Endothelial cell of umbilical vein (primary cell): ENCODE results near the gene SERTAD4. TPM values are rescaled to one million over a fixed set of nuclear protein-coding genes. Genes with fewer than 3 reads are reported as not detected.
"Not testable (repeated sequence)": the region's sequence is repeated elsewhere in the genome, so short reads cannot be mapped to it uniquely, and the experiment has no call there.

Experiments used
- BruUV-seq: library from RNA; stranded (reverse); fragments of 400-500 nt; replicated peaks from 2 replicates; lab custom pipeline; 2021; lab: Mats Ljungman, UMichigan
- CTCF ChIA-PET: fragments of 300-600, 350-600 bp; sonication (Branson Sonifier 250); formaldehyde crosslinking; loops from one replicate; lab custom pipeline; 2021; ENCODE audit warnings: antibody characterized with exemption, inconsistent platforms; lab: Charles Lee
- POLR2A ChIA-PET: fragments of 300-600, 350-600 bp; sonication (Branson Sonifier 250); formaldehyde crosslinking; loops from one replicate; lab custom pipeline; 2021; ENCODE audit warnings: antibody characterized with exemption, inconsistent platforms; lab: Charles Lee
- DNase-seq: peaks from one replicate; pipeline ENCODE4 v3.0.0-alpha.2; 2011; ENCODE audit warnings: low read depth, low spot score
- FAIRE-seq: peaks from 2 replicates; lab custom pipeline; 2011; peaks lifted over from hg19 to GRCh38; lab: Jason Lieb, UNC
- H2AFZ ChIP-seq: 2 replicates; pipeline ENCODE4 v1.6.0; 2012; ENCODE audit warnings: low read depth, low read length, control low read depth, inconsistent platforms
- H3K27ac ChIP-seq: 2 replicates; pipeline ENCODE4 v1.5.1; 2011; ENCODE audit warnings: low read depth, mild to moderate bottlenecking, control low read depth, low read length, moderate library complexity; ENCODE audit not compliant: insufficient read depth
- H3K27me3 ChIP-seq, 2 experiments: 2 replicates each; pipeline versions ENCODE4 v1.6.0 to v1.6.1; 2011; ENCODE audit warnings: low read length in 2 of 2, mixed read lengths in 1 of 2; ENCODE audit not compliant: control insufficient read depth in 2 of 2, insufficient read depth in 2 of 2
- H3K36me3 ChIP-seq, 2 experiments: 2 replicates in 1 of 2; 3 replicates in 1 of 2; pipeline ENCODE4 v1.5.1; 2011; ENCODE audit warnings: low read length in 2 of 2, mild to moderate bottlenecking in 1 of 2, moderate library complexity in 1 of 2; ENCODE audit not compliant: control insufficient read depth in 2 of 2, insufficient read depth in 2 of 2; ENCODE audit errors: extremely low read depth in 1 of 2
- H3K4me1 ChIP-seq: 3 replicates; pipeline ENCODE4 v1.5.1; 2011; ENCODE audit warnings: mild to moderate bottlenecking, low read length; ENCODE audit not compliant: control insufficient read depth, insufficient read depth; ENCODE audit errors: extremely low read depth
- H3K4me2 ChIP-seq: 2 replicates; pipeline ENCODE4 v1.6.1; 2011; ENCODE audit warnings: low read length, control low read depth, mixed read lengths; ENCODE audit not compliant: insufficient read depth
- H3K4me3 ChIP-seq, 3 experiments: fragments of 200-600 bp in 1 of 3; sonication (generic), shearing (Covaris generic) in 1 of 3; replicated peaks in 1 of 3; 2 replicates each; pipeline ENCODE4 v1.5.1; 2011 to 2016; ENCODE audit warnings: control low read depth in 3 of 3, low read length in 3 of 3, mild to moderate bottlenecking in 2 of 3, inconsistent platforms in 1 of 3, low read depth in 1 of 3, moderate library complexity in 1 of 3; ENCODE audit not compliant: insufficient read depth in 1 of 3
- H3K79me2 ChIP-seq: 2 replicates; pipeline ENCODE4 v1.6.0; 2012; ENCODE audit warnings: low read length, inconsistent platforms; ENCODE audit not compliant: control insufficient read depth, insufficient read depth
- H3K9ac ChIP-seq: replicated peaks from 2 replicates; pipeline ENCODE3; 2011; ENCODE audit warnings: low read length, control low read depth; ENCODE audit not compliant: insufficient read depth; ENCODE audit errors: extremely low read depth
- H3K9me1 ChIP-seq: replicated peaks from 3 replicates; pipeline ENCODE4 v1.6.0; 2011; ENCODE audit warnings: mild to moderate bottlenecking, low read length; ENCODE audit not compliant: control insufficient read depth, insufficient read depth; ENCODE audit errors: extremely low read depth
- H3K9me3 ChIP-seq: replicated peaks from 2 replicates; pipeline ENCODE4 v1.5.1; 2012; ENCODE audit warnings: low read length, inconsistent platforms; ENCODE audit not compliant: control insufficient read depth, insufficient read depth
- H4K20me1 ChIP-seq: replicated peaks from 2 replicates; pipeline ENCODE3; 2011; ENCODE audit warnings: mild to moderate bottlenecking, low read length; ENCODE audit not compliant: control insufficient read depth, insufficient read depth; ENCODE audit errors: extremely low read depth
- EZH2 ChIP-seq: IDR thresholded peaks from 2 replicates; pipeline ENCODE4 v1.6.1; 2012; ENCODE audit warnings: borderline replicate concordance, low read depth, mild to moderate bottlenecking, moderate library complexity, low read length, inconsistent platforms; ENCODE audit not compliant: severe bottlenecking
- FOS ChIP-seq: IDR thresholded peaks from 2 replicates; pipeline ENCODE4 v1.6.1; 2011; ENCODE audit warnings: mild to moderate bottlenecking, low read length, moderate library complexity, borderline replicate concordance; ENCODE audit not compliant: insufficient read depth
- GATA2 ChIP-seq: IDR thresholded peaks from 2 replicates; pipeline ENCODE4 v1.7.0; 2011; ENCODE audit warnings: low read depth, mild to moderate bottlenecking, moderate library complexity, mixed read lengths, low read length; ENCODE audit not compliant: insufficient read length, insufficient read depth
- JUN ChIP-seq: IDR thresholded peaks from 2 replicates; pipeline ENCODE4 v1.6.1; 2011; ENCODE audit warnings: borderline replicate concordance, low read depth; ENCODE audit not compliant: insufficient read length, insufficient read depth
- MYC ChIP-seq: IDR thresholded peaks from one replicate; pipeline ENCODE4 v1.6.1; 2011; ENCODE audit warnings: mild to moderate bottlenecking, low read depth, low read length
- POLR2A ChIP-seq: IDR thresholded peaks from 2 replicates; pipeline ENCODE4 v1.6.1; 2012; ENCODE audit warnings: low read depth, mild to moderate bottlenecking, control low read depth, low read length
- POLR2AphosphoS5 ChIP-seq: IDR thresholded peaks from 2 replicates; pipeline ENCODE4 v1.6.1; 2012; ENCODE audit warnings: low read depth, mild to moderate bottlenecking, control low read depth, low read length, moderate library complexity; ENCODE audit not compliant: insufficient read depth
- dilution Hi-C: fragments of 300-500 bp; cut with MboI; formaldehyde crosslinking; loops from one replicate; pipeline ENCODE4 v1.15.0; 2019; ENCODE audit warnings: low sequenced_read_pairs; ENCODE audit not compliant: extremely low pct_ligation_motif_present
- intact Hi-C: fragments of 100-400 bp; cut with micrococcal nuclease; formaldehyde crosslinking; loops from one replicate; pipeline ENCODE4 v1.10.0; 2022
- polyA plus RNA-seq, 4 experiments: library from polyadenylated mRNA; depleted of rRNA in 3 of 4; stranded (reverse) in 3 of 4; unstranded in 1 of 4; fragments of >200 nt; gene quantifications; 2 replicates each; pipeline versions ENCODE4 v1.2.1 to v1.2.3, GENCODE V29; 2011 to 2012; ENCODE audit warnings: missing spikeins in 1 of 4
- total RNA-seq: library from RNA; stranded (reverse); gene quantifications from 2 replicates; pipeline ENCODE4 v1.2.3, GENCODE V29; 2021
- TF ChIP-seq, protein P1 (sequence below): IDR thresholded peaks from 2 replicates; pipeline ENCODE4 v1.6.1; 2011; ENCODE audit not compliant: insufficient read depth, insufficient read length
- TF ChIP-seq, protein P2 (sequence below), 2 donors: IDR thresholded peaks; 1 replicate in 1 of 2; 2 replicates in 1 of 2; pipeline ENCODE4 v1.5.1; 2011; ENCODE audit warnings: low read length in 2 of 2, mild to moderate bottlenecking in 2 of 2, moderate library complexity in 2 of 2, control low read depth in 1 of 2, inconsistent platforms in 1 of 2, low read depth in 1 of 2; ENCODE audit not compliant: insufficient read depth in 1 of 2; ENCODE audit errors: extremely low read depth in 1 of 2

SERTAD4 gene
- total and polyA plus RNA-seq, 2 donors (not counting 3 experiments of a cell fraction or from before 2014, with no cell fraction given): 4.0 to 11.3 TPM

DNA sequence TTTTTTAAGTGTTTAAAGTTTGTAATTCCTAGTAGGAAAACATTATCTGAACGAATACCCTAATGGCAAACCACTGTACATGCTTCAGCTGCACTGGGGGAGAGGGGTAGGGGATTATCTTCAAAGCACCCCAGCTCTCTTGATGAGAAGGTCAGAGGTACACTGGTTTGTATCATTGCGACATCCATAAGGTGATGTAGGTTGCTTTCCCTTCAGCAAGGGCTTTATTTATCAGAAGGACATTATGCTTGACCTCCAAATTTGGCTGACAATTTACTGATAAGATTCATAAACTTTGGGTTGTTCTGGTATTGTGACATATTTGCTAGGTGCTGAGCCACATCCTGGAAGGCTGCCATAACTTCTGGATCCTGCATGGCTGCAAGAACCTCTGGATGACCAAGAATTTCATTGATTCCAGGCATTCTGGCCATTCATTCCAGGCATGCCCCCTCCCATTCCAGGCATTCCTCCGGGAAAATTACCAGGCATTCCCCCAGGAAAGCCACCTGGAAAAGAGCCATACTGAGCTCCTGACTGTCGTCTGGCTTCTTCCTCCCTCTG is 32.9 kb downstream of the SERTAD4 start:
- CTCF ChIA-PET: interaction anchor here (0.7 to 1.1 kb wide), 4 partner anchors 10 to 78 kb away, joined by 3 to 5 read pairs (median 4); no protein-coding TSS in a partner anchor
- H3K79me2 ChIP-seq, DNase-seq, H3K4me2 ChIP-seq, FAIRE-seq, H3K36me3 ChIP-seq, H3K27ac ChIP-seq, H3K9me3 ChIP-seq, H3K9ac ChIP-seq, dilution Hi-C loops, H3K4me1 ChIP-seq, H4K20me1 ChIP-seq, H2AFZ ChIP-seq, H3K4me3 ChIP-seq, H3K9me1 ChIP-seq, POLR2A ChIA-PET, BruUV-seq, intact Hi-C loops: not testable (repeated sequence)
- peaks cover 12 to 21% of the 10 kb centered on the region in 2 experiments for H3K27me3 ChIP-seq

DNA sequence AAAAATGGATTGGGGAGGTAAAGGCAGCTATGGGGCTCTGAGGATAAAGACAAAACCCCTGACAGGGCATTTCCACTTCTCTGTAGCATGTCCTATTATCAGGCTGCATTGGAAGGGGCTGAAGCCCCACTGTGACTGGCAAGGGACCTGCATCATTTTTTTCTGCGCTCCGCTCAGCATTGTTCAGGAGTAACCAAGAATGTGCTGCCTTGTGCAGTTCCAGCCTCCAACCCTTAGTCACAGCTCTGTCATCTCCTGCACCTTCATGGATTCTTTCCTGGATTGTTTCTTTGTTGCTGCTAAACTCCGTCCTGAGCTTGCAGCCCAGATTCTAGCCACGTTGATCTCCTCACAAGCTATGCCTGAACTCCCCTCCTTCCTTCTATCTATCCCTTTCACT is 37.4 kb downstream of the SERTAD4 start:
- Histone ChIP-seq H3K27me3 (peaks cover 3% of the 10 kb centered on the region in 2 experiments), H4K20me1 (no peaks in the 10 kb centered on the region), H3K4me3 (no peak overlapping the region), H2AFZ (no peak overlapping the region), H3K4me1 (no peaks in the 10 kb centered on the region), H3K9ac (no peak overlapping the region), H3K4me2 (no peak overlapping the region), H3K9me3 (no peaks in the 10 kb centered on the region), H3K79me2 (no peaks in the 10 kb centered on the region), H3K9me1 (no peaks in the 10 kb centered on the region), H3K27ac (no peak overlapping the region), H3K36me3 (no peaks in the 10 kb centered on the region)
- intact Hi-C loops (no loop called here), dilution Hi-C loops (no loop called here)
- no peak for FAIRE-seq
- CTCF ChIA-PET: no interaction called here
- POLR2A ChIA-PET: no interaction called here
- TF ChIP-seq GATA2: no peak
- no peak for TF ChIP-seq MYC
- TF ChIP-seq POLR2A: no peak
- TF ChIP-seq, protein P1, sequence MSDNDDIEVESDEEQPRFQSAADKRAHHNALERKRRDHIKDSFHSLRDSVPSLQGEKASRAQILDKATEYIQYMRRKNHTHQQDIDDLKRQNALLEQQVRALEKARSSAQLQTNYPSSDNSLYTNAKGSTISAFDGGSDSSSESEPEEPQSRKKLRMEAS: no peak
- TF ChIP-seq POLR2AphosphoS5: no peak
- TF ChIP-seq EZH2: no peak
- no peak for TF ChIP-seq JUN
- no peak for TF ChIP-seq FOS
- TF ChIP-seq, protein P2, sequence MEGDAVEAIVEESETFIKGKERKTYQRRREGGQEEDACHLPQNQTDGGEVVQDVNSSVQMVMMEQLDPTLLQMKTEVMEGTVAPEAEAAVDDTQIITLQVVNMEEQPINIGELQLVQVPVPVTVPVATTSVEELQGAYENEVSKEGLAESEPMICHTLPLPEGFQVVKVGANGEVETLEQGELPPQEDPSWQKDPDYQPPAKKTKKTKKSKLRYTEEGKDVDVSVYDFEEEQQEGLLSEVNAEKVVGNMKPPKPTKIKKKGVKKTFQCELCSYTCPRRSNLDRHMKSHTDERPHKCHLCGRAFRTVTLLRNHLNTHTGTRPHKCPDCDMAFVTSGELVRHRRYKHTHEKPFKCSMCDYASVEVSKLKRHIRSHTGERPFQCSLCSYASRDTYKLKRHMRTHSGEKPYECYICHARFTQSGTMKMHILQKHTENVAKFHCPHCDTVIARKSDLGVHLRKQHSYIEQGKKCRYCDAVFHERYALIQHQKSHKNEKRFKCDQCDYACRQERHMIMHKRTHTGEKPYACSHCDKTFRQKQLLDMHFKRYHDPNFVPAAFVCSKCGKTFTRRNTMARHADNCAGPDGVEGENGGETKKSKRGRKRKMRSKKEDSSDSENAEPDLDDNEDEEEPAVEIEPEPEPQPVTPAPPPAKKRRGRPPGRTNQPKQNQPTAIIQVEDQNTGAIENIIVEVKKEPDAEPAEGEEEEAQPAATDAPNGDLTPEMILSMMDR (IDR thresholded peaks at IDR 0.05; ENCODE audit: extremely low read depth in 1 of 2, insufficient read depth in 1 of 2, low read depth in 1 of 2, low read length in 2 of 2): no peak
- BruUV-seq: no TSS peak
- no peak for DNase-seq
